ENCODE results near the gene OR2AT4. TPM values are rescaled to one million over a fixed set of nuclear protein-coding genes. Genes with fewer than 3 reads are reported as not detected.
"Not testable (repeated sequence)": the region's sequence is repeated elsewhere in the genome, so short reads cannot be mapped to it uniquely, and the experiment has no call there.

Gene OR2AT4
- total RNA-seq, 1 donor, result not detected

DNA sequence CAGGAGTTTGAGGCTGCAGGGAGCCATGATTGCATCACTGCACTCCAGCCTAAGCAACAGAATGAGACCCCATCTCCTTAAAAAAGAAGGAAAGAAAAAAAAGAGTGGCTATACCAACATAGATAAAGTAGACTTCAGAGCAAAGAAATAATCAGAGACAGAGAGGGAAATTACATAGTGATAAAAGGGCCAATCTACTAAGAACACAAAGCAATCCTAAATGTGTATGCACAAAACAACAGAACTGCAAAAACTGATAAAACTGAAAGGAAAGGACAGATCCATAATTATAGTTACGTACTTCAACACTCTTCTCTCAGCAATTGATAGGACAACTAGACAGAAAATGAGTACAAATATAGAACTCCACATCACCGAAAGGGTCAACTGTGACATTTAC is 17.8 kb upstream of the OR2AT4 start:
- no peaks in the 10 kb centered on the region for H3K4me1 ChIP-seq (ENCODE audit: insufficient read depth, low read length)
- H3K27me3 ChIP-seq (ENCODE audit: insufficient read depth, low read length), result peaks cover 3% of the 10 kb centered on the region
- H3K4me3 ChIP-seq (ENCODE audit: low read length), result no peak overlapping the region
- H3K9me3 ChIP-seq (ENCODE audit: low read depth, low read length), result no peaks in the 10 kb centered on the region

DNA sequence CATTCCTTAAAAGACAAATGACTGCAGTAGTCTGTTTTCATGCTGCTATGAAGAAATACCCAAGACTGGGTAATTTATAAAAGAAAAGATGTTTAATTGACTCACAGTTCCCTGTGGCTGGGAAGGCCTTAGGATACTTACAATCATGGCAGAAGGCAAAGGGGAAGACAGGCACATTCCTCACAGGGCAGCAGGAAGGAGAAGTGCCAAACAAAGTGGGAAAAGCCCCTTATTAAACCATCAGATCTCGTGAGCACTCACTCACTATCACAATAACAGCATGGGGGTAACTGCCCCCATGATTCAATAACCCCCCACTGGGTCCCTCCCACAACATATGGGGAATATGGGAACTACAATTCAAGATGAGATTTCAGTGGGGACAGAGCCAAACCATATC is 16.4 kb upstream of the OR2AT4 start:
- H3K4me1 ChIP-seq (ENCODE audit: insufficient read depth, low read length), result no peaks in the 10 kb centered on the region
- no peaks in the 10 kb centered on the region for H3K9me3 ChIP-seq (ENCODE audit: low read depth, low read length)
- H3K4me3 ChIP-seq (ENCODE audit: low read length), result no peak overlapping the region
- peaks cover 3% of the 10 kb centered on the region for H3K27me3 ChIP-seq (ENCODE audit: insufficient read depth, low read length)

- Histone ChIP-seq H3K4me3 (ENCODE audit: low read length) (no peak overlapping the region), H3K4me1 (ENCODE audit: insufficient read depth, low read length) (no peaks in the 10 kb centered on the region), H3K27me3 (ENCODE audit: insufficient read depth, low read length) (peaks cover 3% of the 10 kb centered on the region), H3K9me3 (ENCODE audit: low read depth, low read length) (no peaks in the 10 kb centered on the region)
Measured at GRCh38 chr11:75112200-75112599, 15.5 kb upstream of the OR2AT4 start.

DNA sequence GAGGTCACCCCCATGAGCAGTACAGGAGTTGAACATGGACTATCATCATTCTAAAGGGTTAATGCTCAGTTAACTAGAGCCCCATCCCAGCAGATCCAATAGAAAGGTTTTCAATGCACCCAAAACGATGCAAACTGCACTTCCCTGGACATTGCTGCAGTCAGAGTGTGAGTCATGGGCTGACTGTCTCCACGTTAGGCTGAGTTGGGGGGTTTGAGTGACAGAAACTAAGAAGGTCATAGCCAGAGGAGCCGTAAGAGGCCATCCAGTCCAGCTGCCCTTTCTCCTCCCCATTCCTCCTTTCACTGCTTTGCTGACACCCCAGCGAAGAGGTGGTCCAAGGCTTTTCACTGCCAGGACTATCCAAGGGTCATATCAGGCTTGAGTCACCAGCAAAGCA is 10.5 kb upstream of the OR2AT4 start:
- no peaks in the 10 kb centered on the region for H3K9me3 ChIP-seq (ENCODE audit: low read depth, low read length)

DNA sequence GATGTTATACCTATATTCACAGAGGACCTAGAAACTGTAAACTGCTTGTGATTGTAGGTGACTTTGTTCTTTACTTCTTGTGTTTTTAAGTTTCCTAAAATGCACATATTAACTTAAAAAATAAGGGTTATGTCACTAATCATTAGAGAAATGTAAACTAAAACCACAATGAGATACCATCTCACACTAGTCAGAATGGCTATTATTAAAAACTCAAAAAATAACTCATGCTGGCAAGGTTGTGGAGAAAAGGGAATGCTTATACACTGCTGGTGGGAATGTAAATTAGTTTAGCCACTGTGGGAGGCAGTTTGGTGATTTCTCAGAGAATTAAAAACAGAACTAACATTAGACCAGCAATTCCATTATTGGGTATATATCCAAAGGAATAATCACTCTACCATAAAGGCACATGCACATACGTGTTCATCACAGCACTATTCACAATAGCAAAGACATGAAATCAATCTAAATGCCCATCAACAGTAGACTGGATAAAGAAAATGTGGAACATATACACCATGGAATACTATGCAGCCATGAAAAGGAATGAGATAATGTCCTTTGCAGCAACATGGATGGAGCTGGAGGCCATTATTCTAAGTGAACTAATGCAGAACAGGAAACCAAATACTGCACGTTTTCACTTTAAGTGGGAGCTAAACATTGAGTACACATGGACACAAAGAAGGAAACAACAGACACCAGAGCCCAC is 9.4 kb upstream of the OR2AT4 start:
- H3K4me3 ChIP-seq (ENCODE audit: low read length); H3K27me3 ChIP-seq (ENCODE audit: insufficient read depth, low read length); H3K9me3 ChIP-seq (ENCODE audit: low read depth, low read length); H3K4me1 ChIP-seq (ENCODE audit: insufficient read depth, low read length): not testable (repeated sequence)

More for the DNA sequence above, 10.5 kb upstream of the OR2AT4 start:
- Histone ChIP-seq H3K4me3 (ENCODE audit: low read length) (no peak overlapping the region), H3K4me1 (ENCODE audit: insufficient read depth, low read length) (no peaks in the 10 kb centered on the region), H3K27me3 (ENCODE audit: insufficient read depth, low read length) (peaks cover 7% of the 10 kb centered on the region)

DNA sequence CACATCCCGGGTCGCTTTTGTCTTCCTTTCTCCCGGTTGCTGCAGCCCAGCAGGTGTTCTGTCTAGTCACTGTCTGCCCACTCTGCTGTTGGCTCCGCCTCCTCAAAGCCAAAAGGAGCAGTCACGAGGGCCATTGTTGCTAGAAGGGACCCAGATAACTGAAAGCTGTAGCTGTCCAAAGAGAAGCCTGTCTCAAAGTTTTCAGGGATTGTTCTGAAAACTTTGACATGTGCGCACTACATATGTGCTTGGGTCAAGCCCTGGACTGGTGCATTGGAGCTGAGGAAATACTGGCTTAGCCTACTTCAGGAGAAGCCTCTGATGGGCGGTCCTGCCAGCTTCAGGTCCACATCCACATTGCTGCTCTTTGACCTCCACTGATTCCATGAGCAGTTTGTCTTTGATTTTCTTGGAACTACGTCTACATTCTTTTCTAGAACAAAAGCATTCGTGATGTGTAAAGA is 8.8 kb upstream of the OR2AT4 start:
- Histone ChIP-seq H3K27me3 (ENCODE audit: insufficient read depth, low read length) (peaks cover 5% of the 10 kb centered on the region), H3K9me3 (ENCODE audit: low read depth, low read length) (no peaks in the 10 kb centered on the region), H3K4me3 (ENCODE audit: low read length) (no peak overlapping the region), H3K4me1 (ENCODE audit: insufficient read depth, low read length) (no peaks in the 10 kb centered on the region)

DNA sequence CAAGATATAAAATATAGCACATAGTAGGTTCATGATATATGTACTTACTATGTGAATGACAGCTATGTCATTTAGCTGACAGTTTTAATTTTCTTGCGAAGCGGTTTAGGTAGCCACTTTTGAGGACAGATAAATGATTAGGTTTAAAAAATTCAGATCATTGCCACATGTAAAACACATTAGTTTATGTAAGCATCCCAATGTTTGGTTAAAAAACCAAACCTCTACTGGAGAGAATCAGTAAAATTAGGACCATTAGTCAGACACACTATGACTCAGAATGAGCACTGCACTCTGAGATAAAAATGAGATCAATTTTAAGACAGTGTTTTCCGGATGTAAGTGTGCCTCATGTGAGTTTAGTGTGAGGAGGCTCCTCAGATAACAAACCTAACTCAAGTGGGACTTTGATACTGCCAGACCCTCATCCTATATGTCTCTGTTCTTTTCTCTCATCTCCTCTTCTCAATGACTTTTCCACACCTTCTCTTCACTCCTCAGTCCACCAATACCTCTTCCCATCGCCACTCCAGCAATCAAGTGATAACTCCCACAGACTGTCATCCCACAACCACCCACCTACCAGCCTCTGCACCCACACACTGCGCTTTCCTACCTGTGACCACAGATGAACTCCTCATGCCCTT is 6.8 kb upstream of the OR2AT4 start:
- Histone ChIP-seq H3K4me1 (ENCODE audit: insufficient read depth, low read length) (no peaks in the 10 kb centered on the region), H3K27me3 (ENCODE audit: insufficient read depth, low read length) (peaks cover 5% of the 10 kb centered on the region), H3K9me3 (ENCODE audit: low read depth, low read length) (no peaks in the 10 kb centered on the region), H3K4me3 (ENCODE audit: low read length) (no peak overlapping the region)

DNA sequence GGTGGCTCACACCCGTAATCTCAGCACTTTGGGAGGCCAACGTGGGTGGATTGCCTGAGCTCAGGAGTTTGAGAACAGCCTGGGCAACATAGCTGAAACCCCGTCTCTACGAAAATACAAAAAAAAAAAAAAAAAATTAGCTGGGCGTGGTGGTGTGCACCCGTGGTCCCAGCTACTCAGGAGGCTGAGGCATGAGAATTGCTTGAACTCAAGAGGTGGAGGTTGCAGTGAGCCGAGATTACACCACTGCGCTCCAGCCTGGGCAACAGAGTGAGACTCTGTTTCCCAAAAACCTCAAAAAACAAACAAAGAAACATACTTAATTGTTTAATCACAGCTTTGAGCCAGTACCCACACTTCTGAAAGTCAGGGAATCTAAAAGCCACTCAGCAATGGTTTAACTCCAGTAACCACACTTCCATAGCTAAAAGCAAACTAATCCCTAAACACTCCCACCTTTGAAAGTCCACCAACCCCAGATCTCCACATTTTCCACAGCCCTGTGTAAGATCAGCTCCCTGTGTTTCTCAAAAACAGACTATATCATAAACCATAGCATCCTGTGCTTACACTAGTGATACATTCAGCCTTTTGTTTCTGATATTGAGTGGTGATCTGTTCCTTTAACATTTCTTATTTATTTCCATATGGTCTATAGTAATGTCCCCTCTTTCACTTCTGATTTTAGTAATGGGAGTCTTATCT is 4.9 kb upstream of the OR2AT4 start:
- Histone ChIP-seq H3K4me3 (ENCODE audit: low read length) (no peak overlapping the region), H3K4me1 (ENCODE audit: insufficient read depth, low read length) (no peaks in the 10 kb centered on the region), H3K27me3 (ENCODE audit: insufficient read depth, low read length) (peaks cover 5% of the 10 kb centered on the region), H3K9me3 (ENCODE audit: low read depth, low read length) (no peaks in the 10 kb centered on the region)

GRCh38 chr11:75100314-75100713 is 3.6 kb upstream of the OR2AT4 start:
- peaks cover 3% of the 10 kb centered on the region for H3K27me3 ChIP-seq (ENCODE audit: insufficient read depth, low read length)
- no peak overlapping the region for H3K4me3 ChIP-seq (ENCODE audit: low read length)
- no peaks in the 10 kb centered on the region for H3K9me3 ChIP-seq (ENCODE audit: low read depth, low read length)
- H3K4me1 ChIP-seq (ENCODE audit: insufficient read depth, low read length), result no peaks in the 10 kb centered on the region

- H3K9me3 ChIP-seq (ENCODE audit: low read depth, low read length), result no peaks in the 10 kb centered on the region
- peaks cover 2% of the 10 kb centered on the region for H3K27me3 ChIP-seq (ENCODE audit: insufficient read depth, low read length)
- H3K4me3 ChIP-seq (ENCODE audit: low read length), result no peak overlapping the region
- H3K4me1 ChIP-seq (ENCODE audit: insufficient read depth, low read length), result no peaks in the 10 kb centered on the region
Measured at GRCh38 chr11:75099635-75100034, 3.0 kb upstream of the OR2AT4 start.

- not testable (repeated sequence) for H3K27me3 ChIP-seq (ENCODE audit: insufficient read depth, low read length); H3K4me1 ChIP-seq (ENCODE audit: insufficient read depth, low read length); H3K4me3 ChIP-seq (ENCODE audit: low read length); H3K9me3 ChIP-seq (ENCODE audit: low read depth, low read length)
Measured at GRCh38 chr11:75098835-75099439, 2.3 kb upstream of the OR2AT4 start.

GRCh38 chr11:75098181-75098580 is 1.5 kb upstream of the OR2AT4 start:
- H3K27me3 ChIP-seq (ENCODE audit: insufficient read depth, low read length); H3K9me3 ChIP-seq (ENCODE audit: low read depth, low read length); H3K4me3 ChIP-seq (ENCODE audit: low read length); H3K4me1 ChIP-seq (ENCODE audit: insufficient read depth, low read length): not testable (repeated sequence)

GRCh38 chr11:75097173-75097557 is 489 bp upstream of the OR2AT4 start:
- H3K4me1 ChIP-seq (ENCODE audit: insufficient read depth, low read length), result no peaks in the 10 kb centered on the region
- H3K9me3 ChIP-seq (ENCODE audit: low read depth, low read length), result no peaks in the 10 kb centered on the region
- H3K27me3 ChIP-seq (ENCODE audit: insufficient read depth, low read length), result peaks cover under 1% of the 10 kb centered on the region
- H3K4me3 ChIP-seq (ENCODE audit: low read length), result no peak overlapping the region

DNA sequence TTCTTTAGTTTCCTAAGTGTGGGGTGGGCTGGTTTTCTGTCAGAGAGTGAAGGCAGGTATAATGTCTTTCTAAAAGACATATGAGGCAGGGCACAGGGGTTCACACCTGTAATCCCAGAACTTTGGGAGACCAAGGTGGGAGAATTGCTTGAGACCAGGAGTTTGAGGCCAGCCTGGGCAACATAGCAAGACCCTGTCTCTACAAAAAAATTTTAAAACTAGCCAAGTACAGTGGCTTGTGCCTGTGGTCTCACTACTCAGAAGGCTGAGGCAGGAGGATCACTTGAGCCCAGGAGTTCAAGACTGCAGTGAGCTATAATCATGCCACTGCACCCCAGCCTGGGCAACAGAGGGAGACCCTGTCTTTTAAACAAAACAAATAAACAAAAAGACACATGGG is 2.3 kb downstream of the OR2AT4 start:
- not testable (repeated sequence) for H3K4me3 ChIP-seq (ENCODE audit: low read length); H3K4me1 ChIP-seq (ENCODE audit: insufficient read depth, low read length); H3K9me3 ChIP-seq (ENCODE audit: low read depth, low read length); H3K27me3 ChIP-seq (ENCODE audit: insufficient read depth, low read length)

DNA sequence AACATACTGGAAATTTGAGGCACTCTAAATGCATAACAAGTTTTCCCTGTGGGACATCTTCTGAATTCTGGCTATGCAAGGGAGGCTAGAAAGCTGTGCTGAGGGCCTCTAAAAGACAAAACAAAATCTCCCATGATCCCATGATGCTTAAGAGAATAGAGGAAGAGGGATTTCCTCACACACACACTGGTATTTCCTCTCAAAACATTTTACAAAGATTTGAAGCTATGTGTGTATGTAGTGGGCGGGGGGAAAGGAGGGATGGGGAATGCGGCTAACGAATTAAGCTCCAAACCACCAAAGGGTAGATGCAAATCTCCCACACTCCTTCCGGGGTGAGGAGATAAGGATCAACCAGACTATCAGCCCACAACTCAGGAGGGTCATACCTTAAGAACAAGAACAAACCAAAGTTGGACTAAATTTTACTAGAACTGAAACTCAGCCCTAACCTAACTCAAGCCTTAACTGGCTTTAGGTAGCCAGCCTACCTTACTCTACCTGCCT is 6.0 kb downstream of the OR2AT4 start:
- H3K4me3 ChIP-seq (ENCODE audit: low read length), result no peak overlapping the region
- peaks cover 3% of the 10 kb centered on the region for H3K27me3 ChIP-seq (ENCODE audit: insufficient read depth, low read length)
- H3K4me1 ChIP-seq (ENCODE audit: insufficient read depth, low read length), result no peaks in the 10 kb centered on the region
- H3K9me3 ChIP-seq (ENCODE audit: low read depth, low read length), result no peaks in the 10 kb centered on the region
